GM19395 (cell line): ENCODE data around the gene MASTL.
"Not testable (repeated sequence)": the region's sequence is repeated elsewhere in the genome, so short reads cannot be mapped to it uniquely, and the experiment has no call there.

ENCODE experiments used
- ATAC-seq: cut with Tn5 transposase; IDR thresholded peaks from one replicate; pipeline ENCODE4 v1.9.1; 2021; ENCODE audit warnings: mild to moderate bottlenecking, moderate library complexity; ENCODE audit not compliant: unreplicated experiment

The MASTL gene

DNA sequence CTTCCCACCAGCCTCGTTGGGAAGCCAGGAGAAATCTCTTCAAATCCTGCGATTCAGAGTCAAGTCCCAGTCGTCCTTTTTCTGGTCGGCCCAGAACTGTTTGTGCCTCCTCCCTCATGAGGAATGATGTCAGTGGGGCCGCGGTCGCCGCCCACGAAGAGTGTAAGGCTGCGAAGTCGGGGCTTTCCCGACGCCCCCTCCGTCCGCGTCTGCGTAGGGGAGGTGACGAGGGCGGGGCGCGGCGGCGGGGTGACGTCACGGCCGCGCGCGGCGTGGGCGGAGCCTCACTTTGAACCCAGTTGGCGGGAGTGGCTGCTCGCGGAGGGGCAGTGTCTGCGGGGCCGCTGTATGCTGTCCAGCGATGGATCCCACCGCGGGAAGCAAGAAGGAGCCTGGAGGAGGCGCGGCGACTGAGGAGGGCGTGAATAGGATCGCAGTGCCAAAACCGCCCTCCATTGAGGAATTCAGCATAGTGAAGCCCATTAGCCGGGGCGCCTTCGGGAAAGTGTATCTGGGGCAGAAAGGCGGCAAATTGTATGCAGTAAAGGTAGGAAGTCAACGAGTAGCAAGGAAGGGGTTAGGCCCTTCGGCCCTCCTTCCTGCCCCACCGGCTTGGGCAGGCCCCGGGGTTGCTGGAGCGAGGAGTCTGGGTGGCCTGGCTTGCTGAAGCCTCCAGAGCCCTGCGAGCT is at the start of gene MASTL:
MASTL (plus strand) TSS at position 287 of the 689 bp plus-strand sequence; CDS start at position 362, 75 bp downstream.
- peak; percentile 77 for ATAC-seq

DNA sequence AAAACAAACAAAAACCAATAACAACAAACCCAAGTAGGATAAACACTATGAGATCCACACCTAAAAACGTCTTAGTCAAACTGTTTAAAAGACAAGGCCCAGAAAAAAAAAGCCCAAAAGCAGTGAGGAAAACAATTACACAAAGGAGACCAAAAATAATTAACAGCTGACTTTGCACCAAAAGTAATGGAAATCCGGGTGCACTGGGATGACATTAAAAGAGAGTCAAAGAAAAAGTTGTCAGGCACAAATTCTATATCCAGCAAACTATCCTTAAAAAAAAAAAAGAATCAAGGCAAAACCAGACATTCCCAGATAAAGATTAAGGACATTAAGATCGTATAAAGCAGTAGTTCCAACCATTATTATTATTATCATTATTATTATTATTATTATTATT is 47.0 kb upstream of the MASTL start:
- ATAC-seq: no peak

GRCh38 chr10:27134371-27134770 is 20.8 kb upstream of the MASTL start:
- no peak for ATAC-seq

DNA sequence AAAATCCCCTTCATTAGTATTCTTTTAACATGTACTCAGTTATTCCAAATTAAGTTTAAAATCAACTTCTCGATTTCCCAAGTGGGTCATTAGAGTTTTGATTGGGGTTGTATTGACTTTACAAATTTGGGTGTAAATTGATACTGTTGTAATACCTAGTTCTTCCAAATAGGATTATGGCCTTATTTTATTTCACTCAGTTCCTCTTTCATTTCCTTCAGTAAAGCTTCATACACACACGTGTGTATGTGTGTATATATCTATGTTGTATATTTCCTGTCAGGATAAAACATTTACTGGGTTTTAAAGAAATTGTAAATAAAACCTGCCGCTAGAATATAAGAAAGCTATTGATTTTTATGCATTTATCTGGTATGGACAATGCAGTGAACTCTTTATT is 16.9 kb upstream of the MASTL start:
- no peak for ATAC-seq

DNA sequence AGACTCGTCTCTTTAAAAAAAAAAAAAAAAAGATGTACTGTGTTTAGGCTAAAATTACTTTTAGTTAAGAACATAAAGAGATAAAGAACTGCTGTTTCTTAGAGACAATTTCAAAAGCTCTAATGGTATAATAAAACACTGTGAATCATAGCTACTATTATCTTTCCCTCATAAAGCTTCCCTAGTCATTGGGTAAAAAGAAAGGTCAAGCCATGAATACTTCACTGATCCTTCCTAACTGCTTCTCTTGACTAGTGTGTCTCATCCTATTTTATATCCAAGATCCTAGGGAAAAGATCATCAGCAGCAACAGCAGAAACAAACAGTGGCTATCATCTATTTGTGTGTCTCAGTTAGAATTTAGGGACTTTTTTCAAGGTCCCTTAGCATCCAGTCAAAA is 11.5 kb upstream of the MASTL start:
- ATAC-seq: no peak

GRCh38 chr10:27145937-27146336 is 9.2 kb upstream of the MASTL start:
- no peak for ATAC-seq

DNA sequence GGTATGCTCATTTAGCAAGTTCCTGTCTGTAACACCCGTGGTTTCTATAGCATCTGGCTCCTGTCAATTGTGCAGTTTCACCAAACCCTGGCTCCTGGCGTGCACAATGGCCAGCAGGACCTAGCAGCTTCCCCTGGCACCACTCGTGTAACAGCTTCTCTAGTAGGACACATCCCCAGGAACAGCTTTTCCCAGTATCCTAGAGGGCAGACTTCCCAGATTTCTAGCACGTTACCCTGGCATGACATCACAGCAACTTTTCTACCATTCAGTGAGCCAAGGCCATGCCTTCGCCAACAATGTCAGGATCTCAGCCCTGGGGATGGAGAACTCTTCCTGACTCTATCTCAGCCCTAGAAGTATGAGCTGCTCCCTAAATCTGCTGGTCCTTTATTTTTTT is 7.5 kb upstream of the MASTL start:
- ATAC-seq: no peak

DNA sequence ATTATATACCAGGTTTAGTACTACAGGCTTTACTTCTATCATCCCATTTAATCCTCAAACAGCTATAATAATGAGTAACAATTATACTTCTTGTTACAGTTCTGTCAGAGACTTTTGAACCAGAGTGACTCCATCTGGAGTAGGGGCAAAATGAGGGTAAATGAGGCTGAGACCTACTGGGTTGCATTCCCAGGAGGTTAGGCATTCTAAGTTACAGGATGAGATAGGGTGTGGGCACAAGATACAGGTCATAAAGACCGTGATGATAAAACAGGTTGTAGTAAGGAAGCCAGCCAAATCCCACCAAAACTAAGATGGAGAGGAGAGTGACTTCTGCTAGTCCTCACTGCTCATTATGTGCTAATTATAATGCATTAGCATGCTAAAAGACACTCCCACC is 4.9 kb upstream of the MASTL start:
- no peak for ATAC-seq

DNA sequence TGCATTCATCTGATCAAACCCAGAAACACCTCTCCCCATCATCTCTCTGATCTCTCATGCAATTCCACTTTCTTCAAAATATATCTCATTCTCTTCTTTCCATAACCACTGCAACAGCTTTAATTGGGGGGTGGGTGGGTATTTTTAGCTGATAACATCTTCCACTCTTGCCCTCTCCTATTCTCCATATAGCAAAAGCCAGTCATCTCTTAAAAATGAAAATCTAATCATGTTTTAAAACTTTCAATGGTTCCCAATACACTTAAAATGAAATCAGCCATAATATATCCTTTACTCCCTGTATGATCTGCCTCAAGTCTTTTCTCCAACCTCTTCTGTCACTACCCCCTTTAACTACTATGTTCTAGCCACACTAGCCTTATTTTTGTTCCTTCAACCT is 2.5 kb upstream of the MASTL start:
- no peak for ATAC-seq

DNA sequence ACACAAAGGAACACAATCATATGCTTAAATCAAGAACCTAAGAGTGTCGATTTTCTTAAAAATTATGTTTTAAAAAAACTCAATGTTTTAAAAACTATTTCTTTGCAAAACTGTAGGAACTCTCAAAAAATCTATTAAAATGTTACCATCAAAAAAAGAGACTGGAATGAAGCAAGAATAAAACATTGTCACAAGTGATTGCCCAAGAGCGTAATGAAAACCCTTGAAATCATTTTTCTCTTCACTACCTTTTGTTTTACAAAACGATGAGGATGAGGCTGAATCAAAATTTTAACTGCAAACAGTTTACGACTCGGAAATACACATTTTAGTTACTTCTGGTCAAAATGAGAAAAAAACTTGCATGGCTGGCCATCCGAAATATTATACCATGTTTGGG is 1.8 kb upstream of the MASTL start:
- no peak for ATAC-seq

GRCh38 chr10:27153845-27154193 is 1.3 kb upstream of the MASTL start:
- peak; percentile 12 for ATAC-seq

- ATAC-seq: not testable (repeated sequence)
Measured at GRCh38 chr10:27156566-27156965, 1.4 kb downstream of the MASTL start.

DNA sequence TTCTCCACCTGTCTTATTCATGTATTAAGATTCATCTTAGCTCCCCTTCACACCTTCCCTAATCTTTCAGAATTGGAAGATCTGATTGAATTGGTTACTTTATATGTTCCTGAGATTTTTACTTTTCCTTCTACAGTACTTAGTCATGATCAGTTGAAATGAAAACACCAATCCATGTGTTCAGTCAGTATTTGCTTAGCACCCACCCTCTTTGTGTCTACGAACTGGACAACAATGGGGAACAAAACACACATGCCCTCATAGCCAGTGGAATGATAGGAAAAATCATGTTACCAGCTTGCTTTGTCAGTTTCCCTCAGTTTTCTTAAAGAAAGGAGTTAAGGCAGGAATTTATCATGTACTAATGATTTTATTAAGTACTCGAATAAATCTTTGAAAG is 2.0 kb downstream of the MASTL start:
- ATAC-seq: no peak

DNA sequence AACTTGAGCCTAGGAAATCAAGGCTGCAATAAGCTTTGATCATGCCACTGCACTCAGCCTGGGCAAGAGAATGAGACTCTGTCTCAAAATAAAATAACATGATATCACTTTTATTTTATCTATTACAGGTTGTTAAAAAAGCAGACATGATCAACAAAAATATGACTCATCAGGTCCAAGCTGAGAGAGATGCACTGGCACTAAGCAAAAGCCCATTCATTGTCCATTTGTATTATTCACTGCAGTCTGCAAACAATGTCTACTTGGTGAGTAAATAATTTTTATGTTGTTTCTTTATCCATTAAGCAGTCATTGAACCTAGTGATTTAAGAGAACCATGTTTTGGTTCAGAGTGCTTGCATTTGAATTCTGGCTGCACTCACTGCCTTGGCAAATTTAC is 3.3 kb downstream of the MASTL start:
- ATAC-seq: no peak

GRCh38 chr10:27169849-27170248 is 14.7 kb downstream of the MASTL start:
- ATAC-seq: no peak

- ATAC-seq: no peak
Measured at GRCh38 chr10:27188259-27188658, 33.1 kb downstream of the MASTL start.

DNA sequence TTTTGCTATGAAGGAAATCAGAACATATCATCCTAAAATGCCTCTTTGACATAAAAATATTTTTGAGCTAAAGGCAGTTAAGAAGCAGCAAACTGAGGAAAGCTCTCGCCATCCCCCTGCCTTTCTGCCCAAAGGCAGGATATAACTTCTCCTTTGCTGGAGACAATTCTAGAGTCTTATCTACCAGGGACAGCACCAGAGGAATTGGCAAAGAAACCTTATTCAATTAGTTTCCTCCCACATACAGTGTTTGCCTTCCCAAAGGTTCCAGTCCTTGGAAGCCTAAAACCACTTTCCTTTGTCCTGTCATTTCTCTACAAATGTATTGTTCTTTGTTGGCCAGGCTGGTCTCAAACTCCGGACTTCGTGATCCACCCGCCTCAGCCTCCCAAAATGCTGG is 33.7 kb downstream of the MASTL start:
- no peak for ATAC-seq

DNA sequence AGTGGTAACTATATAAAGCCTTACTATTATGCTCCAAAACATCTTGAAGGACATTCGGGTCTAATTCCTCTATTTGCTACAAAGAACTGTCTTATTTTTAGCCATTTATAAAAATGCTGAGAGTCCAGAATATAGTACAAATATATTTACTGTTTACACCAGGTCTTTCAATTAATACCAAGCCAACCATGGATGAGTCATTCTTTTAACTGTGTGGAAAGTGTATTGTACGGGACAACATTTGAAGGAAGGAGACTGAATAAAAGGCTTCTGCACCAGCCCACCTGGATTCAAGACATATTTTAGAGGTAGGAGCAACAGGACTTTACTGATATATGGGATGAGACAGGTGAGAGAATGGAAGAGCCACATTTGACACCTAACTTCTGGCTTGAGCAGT is 35.4 kb downstream of the MASTL start:
- no peak for ATAC-seq

DNA sequence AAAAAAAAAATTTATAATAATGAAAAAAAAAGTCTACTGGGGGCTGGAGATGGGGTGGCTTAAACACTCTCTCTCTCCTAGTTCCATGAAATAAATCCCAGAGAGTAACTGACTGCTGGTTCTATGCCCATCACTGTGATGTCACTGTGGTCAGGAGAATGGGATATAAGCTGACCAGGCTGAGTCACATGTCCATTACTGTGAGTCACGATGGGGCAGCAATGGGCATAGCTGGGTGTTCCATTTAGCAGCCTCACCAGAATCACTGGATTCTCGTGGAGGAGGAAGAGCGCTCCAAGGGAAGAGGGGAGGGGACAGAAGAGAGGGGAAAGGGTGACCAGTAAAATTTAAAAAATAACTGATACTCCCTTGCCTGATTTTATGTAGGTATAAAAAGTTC is 37.1 kb downstream of the MASTL start:
- no peak for ATAC-seq

GRCh38 chr10:27197980-27198620 is 42.9 kb downstream of the MASTL start:
- ATAC-seq: no peak

DNA sequence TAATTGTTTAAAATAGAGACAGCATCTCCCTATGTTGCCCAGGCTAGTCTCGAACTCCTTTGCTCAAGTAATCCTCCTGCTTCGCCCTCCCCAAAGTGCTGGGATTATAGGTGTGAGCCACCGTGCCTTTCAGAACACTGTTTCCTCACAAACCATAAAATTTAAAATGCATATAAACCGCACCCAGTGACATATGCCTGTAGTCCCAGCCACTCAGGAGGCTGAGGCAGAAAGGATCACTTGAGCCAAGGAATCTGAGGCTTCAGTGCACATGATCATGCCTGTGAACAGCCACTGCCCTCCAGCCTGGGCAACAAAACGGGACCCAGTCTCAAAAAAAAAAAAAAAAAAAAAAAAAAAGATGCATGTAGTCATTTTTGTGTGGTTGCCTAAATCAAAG is 48.7 kb downstream of the MASTL start:
- no peak for ATAC-seq

- no peak for ATAC-seq
Measured at GRCh38 chr10:27207350-27207749, 52.2 kb downstream of the MASTL start.

DNA sequence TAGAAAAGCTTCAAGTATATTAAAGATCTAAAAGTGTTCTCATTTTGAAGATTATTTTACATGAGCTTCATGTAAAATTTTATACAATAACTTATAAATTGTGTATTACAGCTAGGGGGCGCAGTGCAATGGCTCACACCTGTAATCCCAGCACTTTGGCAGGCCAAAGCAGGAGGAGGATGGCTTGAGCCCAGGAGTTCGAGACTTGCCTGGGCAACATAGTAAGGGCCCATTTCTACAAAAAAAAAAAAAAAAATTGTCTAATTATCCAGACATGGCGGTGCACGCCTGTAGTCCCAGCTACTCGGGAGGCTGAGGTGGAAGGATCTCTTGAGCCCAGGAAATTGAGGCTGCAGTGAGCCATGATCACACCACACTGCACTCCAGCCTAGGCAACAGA is 68.8 kb downstream of the MASTL start:
- ATAC-seq: peak; percentile 62
